Fibroblast of skin of right biceps (primary cell): ENCODE measurements around the gene SLC6A9.

Source experiments
- DNase-seq: peaks from one replicate; pipeline ENCODE4 v3.0.0-alpha.2; 2013

Gene SLC6A9

DNA sequence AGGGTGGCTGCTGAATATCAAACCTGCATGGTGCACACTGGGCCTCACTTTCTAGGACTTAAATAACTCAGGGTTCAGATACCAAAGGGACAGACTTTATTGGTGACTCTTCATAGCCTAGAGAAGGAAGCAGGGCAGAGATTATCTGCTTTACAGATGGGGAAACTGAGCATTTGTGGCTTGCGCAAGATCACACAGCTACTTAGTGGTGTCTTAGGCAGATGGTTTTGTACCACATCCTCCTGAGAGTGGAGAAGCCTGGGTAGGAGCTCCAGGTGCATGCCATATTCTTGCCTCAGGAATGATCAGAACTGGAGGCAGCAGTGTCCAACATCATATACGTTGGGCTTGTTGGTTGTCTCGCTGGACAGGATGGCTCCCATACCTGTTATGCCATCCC, 68.3 kb downstream of the SLC6A9 start:
- no peak for DNase-seq

DNA sequence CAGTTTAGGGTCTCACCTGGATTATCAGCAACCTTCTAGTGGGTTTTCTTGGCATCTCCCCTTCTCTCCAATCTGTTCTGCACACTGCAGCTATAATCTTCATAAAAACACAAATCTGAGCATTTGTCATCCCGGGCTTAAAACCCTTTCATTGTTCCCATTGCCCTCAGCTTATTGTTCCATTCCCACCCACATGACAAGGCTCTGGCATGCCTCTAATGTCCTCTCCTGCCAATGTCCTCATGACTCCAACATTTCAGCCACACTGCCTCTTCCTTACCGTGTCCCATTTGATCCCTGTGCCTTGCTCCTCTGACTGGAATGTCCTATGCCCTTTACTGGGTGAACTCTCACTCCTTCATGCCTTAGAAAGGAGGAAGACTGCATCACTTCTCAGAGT, 68.9 kb downstream of the SLC6A9 start:
- DNase-seq: no peak

DNA sequence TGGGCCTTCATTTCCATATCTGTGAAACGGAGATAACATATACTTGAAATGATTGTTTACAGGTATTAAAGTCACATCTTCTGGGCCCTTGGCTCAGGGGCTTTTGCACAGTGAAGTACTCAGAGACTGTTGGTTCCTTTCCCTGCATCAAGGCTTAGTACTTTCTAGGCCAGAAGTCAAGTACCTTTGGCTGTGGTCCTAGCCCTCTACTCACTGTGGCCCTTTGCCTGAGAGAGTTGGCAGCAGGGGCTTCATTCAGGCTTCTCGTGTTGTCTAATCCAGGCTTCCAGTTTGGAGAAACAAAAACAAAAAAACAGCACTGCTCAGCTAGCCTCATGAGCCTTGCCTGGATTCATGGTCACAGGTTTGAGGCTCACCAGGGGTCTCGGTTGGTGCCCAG, 69.6 kb downstream of the SLC6A9 start:
- no peak for DNase-seq

DNA sequence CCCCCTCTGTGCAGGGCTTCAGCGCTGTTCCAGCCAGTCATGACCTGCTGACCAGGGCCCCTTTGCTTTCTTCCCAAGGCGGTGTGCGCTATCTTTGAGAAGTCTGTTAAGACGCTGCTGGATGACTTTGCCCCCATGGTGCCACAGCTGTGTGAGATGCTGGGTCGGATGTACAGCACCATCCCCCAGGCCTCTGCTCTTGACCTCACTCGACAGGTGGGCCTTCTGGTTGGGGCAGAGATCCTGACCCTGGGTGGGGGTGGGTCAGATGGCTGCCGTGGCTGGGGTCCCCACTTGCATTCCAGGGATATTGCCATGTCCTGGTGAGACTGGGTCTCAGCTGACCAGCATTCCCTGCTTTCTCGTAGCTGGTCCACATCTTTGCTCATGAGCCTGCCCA, 70.5 kb downstream of the SLC6A9 start:
- no peak for DNase-seq

DNA sequence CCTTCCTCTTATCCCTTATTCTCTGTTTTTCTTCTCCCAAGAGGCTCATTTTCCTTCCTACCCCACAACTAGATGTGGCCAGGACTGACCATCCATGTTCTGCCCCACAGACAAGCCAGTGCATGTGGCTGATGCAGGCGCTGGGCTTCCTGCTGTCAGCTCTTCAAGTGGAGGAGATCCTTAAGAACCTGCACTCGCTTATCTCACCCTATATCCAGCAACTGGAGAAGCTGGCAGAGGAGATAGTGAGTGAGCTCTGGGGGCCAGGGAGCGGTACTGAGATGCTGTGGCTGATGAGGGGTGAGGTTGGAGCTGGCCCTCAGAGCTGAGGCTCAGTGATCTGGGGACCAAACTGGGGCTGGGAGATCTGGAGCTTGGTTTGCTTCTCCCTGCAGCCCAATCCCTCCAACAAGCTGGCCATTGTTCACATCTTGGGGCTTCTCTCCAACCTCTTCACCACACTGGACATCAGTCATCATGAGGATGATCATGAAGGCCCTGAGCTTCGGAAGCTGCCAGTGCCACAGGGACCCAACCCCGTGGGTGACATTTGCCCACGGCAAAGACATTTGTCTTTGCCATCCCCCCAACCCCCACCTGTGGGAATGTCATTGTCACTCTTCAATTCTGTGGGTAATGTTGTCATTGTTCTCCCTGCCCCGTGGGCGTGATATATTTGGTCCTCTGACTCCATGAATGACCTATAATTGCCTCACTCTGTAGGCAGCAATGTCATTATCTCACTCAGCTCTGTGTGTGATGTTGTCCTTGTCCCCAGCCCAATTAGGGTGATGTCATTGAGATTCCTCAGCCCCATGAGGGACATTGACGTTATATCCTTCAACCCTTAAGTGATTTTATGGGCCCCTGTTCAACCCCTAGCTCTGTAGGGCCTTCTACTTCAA, 72.7 kb downstream of the SLC6A9 start:
- DNase-seq: no peak

DNA sequence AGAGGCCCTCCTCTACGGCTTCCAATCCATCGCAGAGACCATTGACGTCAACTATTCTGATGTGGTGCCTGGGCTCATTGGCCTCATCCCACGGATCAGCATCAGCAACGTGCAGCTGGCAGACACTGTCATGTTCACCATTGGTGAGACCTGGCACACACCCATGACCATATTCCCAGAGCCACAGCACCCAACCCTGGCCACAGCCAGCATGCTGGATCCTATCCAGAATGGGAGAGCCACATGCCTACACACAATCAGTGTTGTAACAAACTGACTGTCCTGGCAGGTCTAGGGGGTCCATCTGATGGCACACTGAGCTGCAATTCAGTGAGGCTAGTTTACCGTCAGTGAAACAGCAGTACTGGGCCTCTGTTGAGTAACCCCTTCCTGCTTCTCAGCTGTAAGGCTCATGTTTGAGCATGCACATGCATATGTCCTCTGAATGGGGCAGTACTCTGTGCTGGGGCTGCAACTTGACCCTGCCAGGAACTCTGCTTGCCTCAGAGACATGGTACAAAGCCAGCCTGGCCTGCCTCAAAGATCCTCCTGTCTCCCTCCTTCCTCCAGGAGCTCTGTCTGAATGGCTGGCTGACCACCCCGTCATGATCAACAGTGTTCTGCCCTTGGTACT, 73.7 kb downstream of the SLC6A9 start:
- no peak for DNase-seq

DNA sequence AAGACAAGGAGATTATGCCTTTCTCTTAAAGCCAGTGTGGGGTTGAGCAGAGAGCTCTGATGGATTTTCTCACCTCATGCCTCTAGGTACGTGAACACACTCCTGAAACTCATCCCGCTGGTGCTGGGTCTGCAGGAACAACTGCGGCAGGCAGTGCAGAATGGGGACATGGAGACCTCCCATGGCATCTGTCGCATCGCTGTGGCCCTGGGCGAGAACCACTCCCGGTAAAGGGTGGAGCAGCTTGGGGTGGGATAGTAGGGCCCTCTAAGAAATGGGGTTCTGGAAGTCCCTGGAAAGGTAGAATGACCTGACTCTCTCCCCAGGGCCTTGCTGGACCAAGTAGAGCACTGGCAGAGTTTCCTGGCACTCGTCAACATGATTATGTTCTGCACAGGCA, 75.0 kb downstream of the SLC6A9 start:
- no peak for DNase-seq

DNA sequence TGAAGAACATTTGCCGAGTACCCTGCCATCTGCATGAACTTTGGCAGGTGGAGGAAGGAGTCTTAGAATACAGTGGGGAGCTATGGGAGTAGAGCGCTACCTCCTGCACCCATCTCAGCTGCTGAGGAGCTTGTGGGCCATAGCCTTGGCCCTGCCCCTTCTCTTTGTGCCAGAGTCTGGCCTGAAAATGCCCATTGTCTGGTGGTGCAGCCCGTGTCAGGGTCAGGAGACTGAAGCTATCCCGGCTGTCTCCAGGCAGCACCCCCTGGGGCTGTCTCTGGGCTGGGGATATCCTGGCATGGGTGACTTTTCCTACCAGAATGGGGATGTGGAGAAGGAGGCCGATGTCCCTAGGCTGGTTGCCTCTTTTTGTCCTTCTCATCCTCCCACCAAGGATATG, 77.2 kb downstream of the SLC6A9 start:
- no peak for DNase-seq

DNA sequence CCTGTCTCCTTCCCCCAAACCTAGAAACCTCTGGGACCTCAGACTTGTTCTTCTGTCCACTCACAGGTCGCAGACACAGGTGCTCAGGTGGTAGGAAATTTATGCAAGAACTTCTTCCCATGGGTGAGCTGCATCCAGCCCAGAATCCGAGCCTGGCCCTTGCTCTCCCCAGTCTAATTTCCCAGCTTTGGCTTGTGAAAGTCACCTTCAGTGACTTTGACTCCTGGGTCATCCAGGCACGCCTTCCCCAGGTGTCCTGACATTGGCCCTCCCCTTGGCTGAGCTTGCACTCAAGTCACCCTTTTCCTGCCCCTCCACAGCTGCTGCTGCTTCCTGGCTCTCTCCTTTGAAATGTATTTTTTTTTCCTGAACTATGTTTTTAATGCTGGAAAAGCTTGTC, 77.9 kb downstream of the SLC6A9 start:
- no peak for DNase-seq

DNA sequence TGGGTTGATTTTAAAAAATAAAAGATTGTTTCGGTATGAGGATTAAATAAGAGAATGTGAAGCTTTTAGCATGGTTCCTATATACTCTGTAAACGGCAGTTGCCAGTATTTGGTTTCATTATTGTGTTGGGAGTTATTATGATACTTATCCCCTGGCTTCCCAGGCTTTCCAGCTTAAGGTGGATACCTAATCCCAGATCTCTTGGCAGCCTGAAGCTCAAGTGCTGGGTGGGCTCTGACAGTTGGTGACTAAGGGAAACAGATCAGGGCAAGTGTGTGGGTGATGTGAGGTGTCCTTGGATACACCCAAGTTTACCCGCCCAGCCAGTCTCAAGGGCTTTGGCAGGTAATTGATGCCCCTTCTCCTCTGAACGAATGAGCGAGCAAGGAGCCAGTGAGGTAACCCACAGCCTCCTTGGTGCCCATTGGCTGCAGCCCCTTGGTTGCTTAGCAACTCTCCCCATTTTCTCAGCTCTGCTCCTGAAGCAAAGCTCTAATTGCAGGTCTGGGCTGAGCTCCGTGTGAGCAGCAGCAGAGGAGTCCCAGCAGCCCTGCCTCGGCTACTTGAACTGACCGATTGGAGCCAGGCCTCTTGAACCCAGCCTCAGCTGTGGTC, 78.4 kb downstream of the SLC6A9 start:
- DNase-seq: no peak

DNA sequence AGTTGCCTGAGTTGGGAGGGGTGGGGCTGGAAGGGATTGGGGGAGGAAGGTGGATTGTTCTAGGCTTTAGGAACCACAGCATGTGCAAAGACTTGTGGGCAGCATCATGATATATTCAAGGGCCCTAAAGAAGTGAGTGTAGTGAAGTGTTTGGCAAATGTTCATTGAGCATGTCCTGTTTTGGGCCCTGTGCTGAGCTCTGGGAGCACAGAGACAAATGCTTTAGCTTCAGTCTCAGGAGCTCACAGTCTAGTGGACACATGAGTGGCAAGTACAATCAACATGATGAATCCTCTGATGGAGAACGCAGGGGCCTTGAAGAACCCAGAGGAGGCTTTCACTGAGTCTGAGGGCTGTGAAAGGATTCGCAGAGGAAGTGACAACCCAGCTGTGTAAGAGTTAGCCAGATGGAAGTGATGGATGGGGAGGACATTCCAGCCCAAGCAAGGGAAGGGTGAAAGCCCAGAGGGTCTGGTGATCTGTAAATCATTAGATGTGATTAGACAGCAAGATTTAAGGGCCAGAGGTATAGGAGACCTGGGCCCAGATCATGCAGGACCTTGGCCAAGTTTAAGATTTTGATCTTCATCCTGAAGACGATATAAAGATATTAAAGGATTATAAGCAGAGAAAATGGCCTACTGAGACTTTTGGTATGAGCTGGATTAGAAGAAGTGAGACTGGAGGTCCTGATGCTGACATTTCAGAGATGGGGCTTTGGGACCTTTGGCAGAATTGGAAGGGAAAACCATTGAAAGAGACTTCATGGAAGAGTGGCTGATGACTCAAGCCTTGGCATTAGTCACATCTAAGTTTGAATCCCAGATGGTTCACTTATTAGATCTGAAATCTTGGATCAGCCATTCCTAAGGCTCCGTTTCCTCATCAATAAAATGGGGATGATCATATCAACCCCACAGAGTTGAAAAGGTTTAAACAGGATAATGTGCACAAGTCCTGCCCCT, 80.0 kb downstream of the SLC6A9 start:
- DNase-seq: no peak

DNA sequence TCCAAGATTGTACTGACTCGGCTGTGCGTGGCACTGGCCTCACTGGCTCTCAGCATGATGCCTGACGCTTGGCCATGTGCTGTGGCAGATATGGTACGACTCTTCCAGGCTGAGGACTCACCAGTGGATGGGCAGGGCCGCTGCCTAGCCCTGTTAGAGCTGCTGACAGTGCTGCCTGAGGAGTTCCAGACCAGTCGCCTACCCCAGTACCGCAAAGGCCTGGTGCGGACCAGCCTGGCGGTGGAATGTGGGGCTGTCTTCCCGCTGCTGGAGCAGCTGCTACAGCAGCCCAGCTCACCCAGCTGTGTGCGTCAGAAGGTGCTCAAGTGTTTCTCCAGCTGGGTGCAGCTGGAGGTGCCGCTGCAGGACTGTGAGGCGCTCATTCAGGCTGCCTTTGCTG, 81.6 kb downstream of the SLC6A9 start:
- DNase-seq: no peak

DNA sequence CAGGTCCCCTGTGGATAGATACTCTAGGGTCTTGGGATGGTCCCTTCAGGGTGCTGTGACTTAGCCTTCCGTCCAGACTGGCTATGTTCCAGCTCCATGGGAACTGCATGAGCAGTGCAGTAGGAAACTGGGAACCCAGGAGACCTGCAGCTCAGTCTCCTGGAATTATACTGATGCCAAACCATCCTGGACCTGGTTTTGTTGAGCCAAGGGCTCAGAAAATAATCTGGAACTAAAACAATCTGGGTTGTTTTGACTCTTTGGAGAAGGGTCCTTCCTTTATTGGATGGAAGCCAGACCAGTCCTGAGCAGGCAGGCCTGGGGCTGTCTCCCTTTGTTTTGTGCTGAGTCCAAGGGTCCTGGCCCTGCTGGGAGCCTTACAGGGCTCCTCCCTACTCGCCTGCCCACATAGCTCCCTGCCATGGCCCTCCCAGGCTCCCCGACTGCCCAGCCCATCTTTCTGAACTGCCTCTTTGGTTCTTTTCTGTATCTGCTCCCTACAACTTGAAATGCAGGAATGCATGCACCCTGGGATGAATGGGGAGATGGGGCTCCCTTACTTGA, 83.3 kb downstream of the SLC6A9 start:
- no peak for DNase-seq

DNA sequence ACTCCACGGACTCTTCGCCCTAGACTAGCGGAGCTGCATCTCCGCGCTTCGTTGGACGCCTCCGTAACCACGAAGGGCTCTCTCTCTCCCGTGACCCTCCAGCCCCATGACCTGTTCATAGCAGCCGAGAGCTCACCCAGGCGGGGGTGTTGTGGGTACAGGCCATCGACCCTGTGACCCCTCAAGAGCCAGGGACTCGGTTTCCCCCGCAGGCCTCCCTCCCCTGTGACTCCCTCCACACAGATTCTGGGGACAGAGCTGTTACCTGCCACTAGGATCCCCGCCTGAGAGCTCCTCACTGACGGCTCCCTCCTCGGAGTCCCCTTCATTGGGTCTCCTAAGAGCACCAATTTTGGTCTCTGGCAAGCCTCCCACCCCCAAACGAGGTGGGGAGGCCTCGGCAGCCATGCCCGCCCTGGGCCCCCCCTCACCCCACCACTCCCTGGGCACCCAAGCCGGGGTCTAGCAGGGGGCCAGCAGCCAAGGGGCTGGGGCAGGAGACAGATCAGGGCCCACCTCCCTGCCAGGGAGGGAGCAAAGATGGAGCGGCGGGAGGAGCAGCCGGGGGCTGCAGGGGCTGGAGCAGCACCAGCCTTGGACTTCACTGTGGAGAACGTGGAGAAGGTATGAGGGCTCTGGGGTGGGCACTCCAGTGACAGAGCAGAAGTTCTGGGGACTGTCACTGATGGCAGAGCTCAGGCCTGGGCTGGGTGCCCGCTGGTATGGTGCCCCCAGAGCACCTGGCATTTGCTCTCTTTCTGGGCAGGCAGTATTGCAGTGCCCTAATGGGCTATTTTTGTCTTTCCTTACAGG, 84.0 kb downstream of the SLC6A9 start:
- no peak for DNase-seq
